A549 (cell line): ENCODE data around the gene PITPNM1. TPM values are rescaled to one million over a fixed set of nuclear protein-coding genes. Genes with fewer than 3 reads are reported as not detected.

Experiments
- ATAC-seq, 2 experiments: fragments of 200-7000 bp in 1 of 2; fragments of >200 bp in 1 of 2; cut with Nextera tagmentation in 1 of 2; cut with Tn5 transposase in 1 of 2; 3 replicates each; pipeline versions ENCODE4 v1.8.0 to v1.9.1; 2018 to 2020; ENCODE audit warnings: mild to moderate bottlenecking in 1 of 2, moderate library complexity in 1 of 2
- CTCF ChIA-PET: fragments of 300-600 bp; sonication (Branson Sonifier 250); formaldehyde crosslinking; extraction: SDS; loops from one replicate; lab custom pipeline; 2021; ENCODE audit warnings: antibody characterized with exemption, inconsistent platforms; lab: Yijun Ruan, JAX
- POLR2A ChIA-PET: fragments of 350-600 bp; formaldehyde crosslinking; extraction: SDS; loops from one replicate; lab custom pipeline; 2021; ENCODE audit warnings: antibody characterized with exemption, inconsistent platforms; lab: Yijun Ruan, JAX
- DNase-seq, 2 experiments: peaks; one replicate each; pipeline versions ENCODE4 v3.0.0 to v3.0.0-alpha.2; 2011 to 2016; ENCODE audit warnings: low read depth in 1 of 2, low spot score in 1 of 2
- FAIRE-seq: peaks from 2 replicates; lab custom pipeline; 2011; peaks lifted over from hg19 to GRCh38; lab: Jason Lieb, UNC
- H3K27ac ChIP-seq, 2 experiments: fragments of >200 bp; sonication (Bioruptor Twin); formaldehyde crosslinking; 3 replicates each; pipeline ENCODE4 v1.5.1; 2016 to 2017
- H3K4me1 ChIP-seq: fragments of >200 bp; sonication (Bioruptor Twin); formaldehyde crosslinking; 3 replicates; pipeline ENCODE4 v1.6.1; 2016
- H3K4me2 ChIP-seq: fragments of >200 bp; sonication (Bioruptor Twin); formaldehyde crosslinking; 3 replicates; pipeline ENCODE4 v1.6.1; 2016
- H3K4me3 ChIP-seq: fragments of >200 bp; sonication (Bioruptor Twin); formaldehyde crosslinking; 3 replicates; pipeline ENCODE4 v1.5.1; 2016
- H3K9me3 ChIP-seq: fragments of >200 bp; sonication (Bioruptor Twin); formaldehyde crosslinking; 3 replicates; pipeline ENCODE4 v1.6.1; 2016
- FOXS1 ChIP-seq: fragments of 250-450 bp; sonication (Bioruptor Pico); IDR thresholded peaks from 2 replicates; pipeline ENCODE4 v1.5.0; 2020; ENCODE audit warnings: mild to moderate bottlenecking, moderate library complexity
- HEYL ChIP-seq: fragments of 250-450 bp; sonication (Bioruptor Pico); IDR thresholded peaks from 2 replicates; pipeline ENCODE4 v1.8.0; 2021; ENCODE audit warnings: mild to moderate bottlenecking, moderate library complexity
- HOXB13 ChIP-seq: fragments of 250-450 bp; sonication (Bioruptor Pico); IDR thresholded peaks from 2 replicates; pipeline ENCODE4 v1.5.0; 2020; ENCODE audit warnings: low read depth, mild to moderate bottlenecking, moderate library complexity
- JUN ChIP-seq, 2 experiments: fragments of >200 bp; sonication (Bioruptor Twin); formaldehyde crosslinking; IDR thresholded peaks; 2 replicates in 1 of 2; 3 replicates in 1 of 2; pipeline ENCODE4 v1.6.1; 2016 to 2017
- KDM5A ChIP-seq: fragments of 200-600 bp; sonication (generic); IDR thresholded peaks from 2 replicates; pipeline ENCODE4 v1.6.1; 2016; ENCODE audit warnings: antibody characterized with exemption, mild to moderate bottlenecking
- NFE2L2 ChIP-seq: fragments of 150-350 bp; conservative IDR thresholded peaks from 2 replicates; pipeline ENCODE4 v1.6.1; 2014; ENCODE audit warnings: low read length
- POLR2A ChIP-seq: IDR thresholded peaks from 2 replicates; pipeline ENCODE4 v1.6.1; 2012; ENCODE audit warnings: mild to moderate bottlenecking, low read length
- POLR2AphosphoS2 ChIP-seq: conservative IDR thresholded peaks from 2 replicates; pipeline ENCODE4 v1.6.1; 2012; ENCODE audit warnings: low read length, improper control_type of control experiment, inconsistent platforms
- RAD21 ChIP-seq, 2 experiments: fragments of >200 bp in 1 of 2; sonication (Bioruptor Twin) in 1 of 2; formaldehyde crosslinking in 1 of 2; IDR thresholded peaks in 1 of 2; conservative IDR thresholded peaks in 1 of 2; 2 replicates in 1 of 2; 3 replicates in 1 of 2; pipeline ENCODE4 v1.6.1; 2012 to 2018; ENCODE audit warnings: inconsistent platforms in 1 of 2
- SMC3 ChIP-seq: fragments of >200 bp; sonication (Bioruptor Twin); formaldehyde crosslinking; IDR thresholded peaks from 3 replicates; pipeline ENCODE4 v1.6.1; 2018; ENCODE audit warnings: inconsistent platforms
- SREBF2 ChIP-seq: fragments of 450-650 bp; IDR thresholded peaks from 2 replicates; pipeline ENCODE4 v1.6.1; 2014; ENCODE audit warnings: mild to moderate bottlenecking, moderate library complexity
- TP53 ChIP-seq: fragments of 250-450 bp; sonication (Bioruptor Pico); IDR thresholded peaks from 2 replicates; pipeline ENCODE4 v1.5.0; 2021; ENCODE audit warnings: mild to moderate bottlenecking, moderate library complexity
- ZFP36 ChIP-seq: fragments of 450-650 bp; IDR thresholded peaks from 2 replicates; pipeline ENCODE4 v1.6.1; 2014; ENCODE audit warnings: borderline replicate concordance; ENCODE audit not compliant: partially characterized antibody
- WGBS: methylation state at CpG from one replicate; pipeline ENCODE4 v1.1.6; 2017; ENCODE audit errors: missing lambda C conversion rate; 5-methylcytosine and 5-hydroxymethylcytosine counted together
- polyA plus RNA-seq, 4 experiments: library from polyadenylated mRNA; depleted of rRNA in 3 of 4; stranded (reverse); fragments of >200 nt; fragmentation: RNase III in 1 of 4; extraction: RNeasy Plus Mini Kit Qiagen cat#74134 plus additional on column Dnase treatment in 1 of 4; gene quantifications; 2 replicates in 3 of 4; 3 replicates in 1 of 4; pipeline ENCODE4 v1.2.3, GENCODE V29; 2011 to 2017
- TF ChIP-seq, protein P1 (sequence below): fragments of 150-350 bp; IDR thresholded peaks from 2 replicates; pipeline ENCODE4 v1.6.1; 2014; ENCODE audit warnings: low read depth, mild to moderate bottlenecking, low read length
- TF ChIP-seq, protein P2 (sequence below): fragments of 250-450 bp; sonication (Bioruptor Pico); IDR thresholded peaks from 2 replicates; pipeline ENCODE4 v1.5.0; 2020; ENCODE audit warnings: low read depth, mild to moderate bottlenecking, moderate library complexity
- TF ChIP-seq, protein P3 (sequence below): IDR thresholded peaks from 2 replicates; pipeline ENCODE4 v1.6.1; 2012
- TF ChIP-seq, protein P4 (sequence below): fragments of 250-450 bp; sonication (Bioruptor Pico); IDR thresholded peaks from 2 replicates; pipeline ENCODE4 v1.5.0; 2021; ENCODE audit warnings: mild to moderate bottlenecking, moderate library complexity, borderline replicate concordance
- TF ChIP-seq, protein P5 (sequence below): fragments of 200-600 bp; sonication (generic); IDR thresholded peaks from 2 replicates; pipeline ENCODE4 v1.6.1; 2016; ENCODE audit warnings: antibody characterized with exemption, mild to moderate bottlenecking, moderate library complexity

The PITPNM1 gene
- polyA plus RNA-seq, 2 of the 4 experiments (the other 2 are of a cell fraction), result 14.2 to 42.0 TPM

DNA sequence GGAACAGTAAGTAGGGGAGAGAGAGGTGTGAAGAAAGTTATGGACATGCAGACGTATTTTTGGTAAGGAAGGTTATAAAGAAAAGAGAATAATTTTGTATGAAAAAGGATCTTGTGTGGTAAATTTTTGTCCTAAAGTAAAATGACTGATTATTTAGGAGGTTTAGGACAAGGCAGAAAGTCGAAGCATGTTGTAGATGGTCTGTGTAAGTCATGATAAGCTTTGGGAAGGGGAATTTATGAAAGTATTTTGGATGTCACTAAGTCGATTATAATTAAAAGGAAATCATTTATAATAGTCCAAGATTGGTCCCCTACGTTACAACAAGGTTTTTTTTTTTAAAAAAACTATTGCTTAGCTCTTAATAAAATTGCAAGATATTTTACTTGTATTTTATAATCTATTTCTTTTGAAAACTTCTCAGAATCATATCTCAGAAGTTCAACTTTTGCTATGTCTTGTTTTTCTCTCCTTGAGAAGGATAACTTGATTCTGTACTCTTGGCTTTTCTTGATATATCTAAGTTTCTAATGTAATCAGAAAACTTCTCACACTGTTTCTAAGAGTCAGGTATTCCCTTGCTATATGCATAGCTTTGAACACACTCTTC, 29.0 kb upstream of the PITPNM1 start:
- POLR2A ChIA-PET, result no interaction called here
- TF ChIP-seq NFE2L2, result no peak
- TF ChIP-seq ZFP36, result peak; percentile 98
- Histone ChIP-seq H3K27ac (no peak overlapping the region), H3K4me2 (no peak overlapping the region), H3K9me3 (peaks cover 44% of the 10 kb centered on the region), H3K4me3 (no peak overlapping the region), H3K4me1 (no peaks in the 10 kb centered on the region)
- ATAC-seq (no peak), DNase-seq (peak in 1 of 2 experiments; percentile 52), FAIRE-seq (no peak)
- CTCF ChIA-PET, result interaction anchor here (0.9 kb wide), 1 partner anchor 11 kb away, joined by 5 read pairs; no protein-coding TSS in a partner anchor
- 1% methylated on average over 4 of the region's 4 CpGs for WGBS

DNA sequence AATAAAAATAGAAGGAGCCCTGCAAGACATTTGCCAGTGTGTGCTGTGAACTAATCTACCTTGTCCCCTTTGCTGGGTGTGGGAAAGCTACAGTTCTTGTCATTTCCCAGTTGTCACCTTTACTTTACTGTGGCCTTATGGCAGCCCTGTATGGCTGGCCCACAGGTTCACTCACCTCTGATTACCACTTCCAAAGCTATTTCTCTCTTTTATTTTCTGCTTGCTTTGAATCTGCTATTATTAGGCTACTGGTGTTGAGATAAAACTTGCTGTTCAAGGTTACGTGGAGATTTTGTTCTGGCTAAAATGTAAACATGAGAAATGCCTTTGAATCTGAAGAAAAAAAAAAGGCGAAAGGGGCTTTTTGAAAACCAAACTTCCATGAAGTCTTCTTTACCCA, 27.7 kb upstream of the PITPNM1 start:
- Histone ChIP-seq H3K4me2 (no peak overlapping the region), H3K4me3 (no peak overlapping the region), H3K4me1 (no peaks in the 10 kb centered on the region), H3K9me3 (peaks cover 44% of the 10 kb centered on the region), H3K27ac (no peak overlapping the region)
- ChIA-PET CTCF (no interaction called here), POLR2A (no interaction called here)
- ATAC-seq (no peak), DNase-seq (no peak)
- 63% methylated on average over 2 of the region's 2 CpGs for WGBS
- TF ChIP-seq HEYL (CRISPR knock-in tag), result no peak
- no peak for TF ChIP-seq POLR2A
- TF ChIP-seq POLR2AphosphoS2, result no peak
- TF ChIP-seq SREBF2, result no peak
- TF ChIP-seq, protein P1, sequence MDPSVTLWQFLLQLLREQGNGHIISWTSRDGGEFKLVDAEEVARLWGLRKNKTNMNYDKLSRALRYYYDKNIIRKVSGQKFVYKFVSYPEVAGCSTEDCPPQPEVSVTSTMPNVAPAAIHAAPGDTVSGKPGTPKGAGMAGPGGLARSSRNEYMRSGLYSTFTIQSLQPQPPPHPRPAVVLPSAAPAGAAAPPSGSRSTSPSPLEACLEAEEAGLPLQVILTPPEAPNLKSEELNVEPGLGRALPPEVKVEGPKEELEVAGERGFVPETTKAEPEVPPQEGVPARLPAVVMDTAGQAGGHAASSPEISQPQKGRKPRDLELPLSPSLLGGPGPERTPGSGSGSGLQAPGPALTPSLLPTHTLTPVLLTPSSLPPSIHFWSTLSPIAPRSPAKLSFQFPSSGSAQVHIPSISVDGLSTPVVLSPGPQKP, result no peak
- TF ChIP-seq, protein P2, sequence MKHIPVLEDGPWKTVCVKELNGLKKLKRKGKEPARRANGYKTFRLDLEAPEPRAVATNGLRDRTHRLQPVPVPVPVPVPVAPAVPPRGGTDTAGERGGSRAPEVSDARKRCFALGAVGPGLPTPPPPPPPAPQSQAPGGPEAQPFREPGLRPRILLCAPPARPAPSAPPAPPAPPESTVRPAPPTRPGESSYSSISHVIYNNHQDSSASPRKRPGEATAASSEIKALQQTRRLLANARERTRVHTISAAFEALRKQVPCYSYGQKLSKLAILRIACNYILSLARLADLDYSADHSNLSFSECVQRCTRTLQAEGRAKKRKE (CRISPR knock-in tag), result no peak
- TF ChIP-seq, protein P3, sequence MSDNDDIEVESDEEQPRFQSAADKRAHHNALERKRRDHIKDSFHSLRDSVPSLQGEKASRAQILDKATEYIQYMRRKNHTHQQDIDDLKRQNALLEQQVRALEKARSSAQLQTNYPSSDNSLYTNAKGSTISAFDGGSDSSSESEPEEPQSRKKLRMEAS, result no peak
- TF ChIP-seq KDM5A, result no peak
- no peak for TF ChIP-seq HOXB13 (CRISPR knock-in tag)
- TF ChIP-seq RAD21 (conservative IDR thresholded peaks at IDR 0.05 in 1 of 2, IDR thresholded peaks at IDR 0.05 in 1 of 2), result no peak
- TF ChIP-seq FOXS1 (CRISPR knock-in tag), result no peak
- TF ChIP-seq TP53 (CRISPR knock-in tag), result no peak
- TF ChIP-seq, all 56 proteins: peak for 0
- FAIRE-seq, result no peak

DNA sequence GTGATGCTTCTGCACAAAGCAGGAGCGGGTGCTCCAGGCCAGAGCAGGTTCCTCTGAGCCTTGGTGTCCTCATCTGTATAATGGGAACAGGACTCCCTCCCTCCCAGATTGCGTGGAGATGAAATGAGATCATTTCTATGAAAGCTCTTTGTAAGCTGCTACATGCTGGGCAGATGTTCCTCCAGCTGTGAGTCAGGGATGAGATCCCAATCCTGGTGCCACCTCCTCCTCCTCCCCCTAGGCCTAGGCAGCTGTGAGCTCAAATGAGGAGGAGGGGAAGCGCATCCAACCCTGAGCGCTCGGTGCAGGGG, 25.1 kb upstream of the PITPNM1 start:
- TF ChIP-seq, protein P4, sequence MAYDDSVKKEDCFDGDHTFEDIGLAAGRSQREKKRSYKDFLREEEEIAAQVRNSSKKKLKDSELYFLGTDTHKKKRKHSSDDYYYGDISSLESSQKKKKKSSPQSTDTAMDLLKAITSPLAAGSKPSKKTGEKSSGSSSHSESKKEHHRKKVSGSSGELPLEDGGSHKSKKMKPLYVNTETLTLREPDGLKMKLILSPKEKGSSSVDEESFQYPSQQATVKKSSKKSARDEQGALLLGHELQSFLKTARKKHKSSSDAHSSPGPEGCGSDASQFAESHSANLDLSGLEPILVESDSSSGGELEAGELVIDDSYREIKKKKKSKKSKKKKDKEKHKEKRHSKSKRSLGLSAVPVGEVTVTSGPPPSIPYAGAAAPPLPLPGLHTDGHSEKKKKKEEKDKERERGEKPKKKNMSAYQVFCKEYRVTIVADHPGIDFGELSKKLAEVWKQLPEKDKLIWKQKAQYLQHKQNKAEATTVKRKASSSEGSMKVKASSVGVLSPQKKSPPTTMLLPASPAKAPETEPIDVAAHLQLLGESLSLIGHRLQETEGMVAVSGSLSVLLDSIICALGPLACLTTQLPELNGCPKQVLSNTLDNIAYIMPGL (CRISPR knock-in tag), result no peak
- no peak for TF ChIP-seq SMC3
- TF ChIP-seq, protein P2 (CRISPR knock-in tag), result no peak
- TF ChIP-seq, protein P5, sequence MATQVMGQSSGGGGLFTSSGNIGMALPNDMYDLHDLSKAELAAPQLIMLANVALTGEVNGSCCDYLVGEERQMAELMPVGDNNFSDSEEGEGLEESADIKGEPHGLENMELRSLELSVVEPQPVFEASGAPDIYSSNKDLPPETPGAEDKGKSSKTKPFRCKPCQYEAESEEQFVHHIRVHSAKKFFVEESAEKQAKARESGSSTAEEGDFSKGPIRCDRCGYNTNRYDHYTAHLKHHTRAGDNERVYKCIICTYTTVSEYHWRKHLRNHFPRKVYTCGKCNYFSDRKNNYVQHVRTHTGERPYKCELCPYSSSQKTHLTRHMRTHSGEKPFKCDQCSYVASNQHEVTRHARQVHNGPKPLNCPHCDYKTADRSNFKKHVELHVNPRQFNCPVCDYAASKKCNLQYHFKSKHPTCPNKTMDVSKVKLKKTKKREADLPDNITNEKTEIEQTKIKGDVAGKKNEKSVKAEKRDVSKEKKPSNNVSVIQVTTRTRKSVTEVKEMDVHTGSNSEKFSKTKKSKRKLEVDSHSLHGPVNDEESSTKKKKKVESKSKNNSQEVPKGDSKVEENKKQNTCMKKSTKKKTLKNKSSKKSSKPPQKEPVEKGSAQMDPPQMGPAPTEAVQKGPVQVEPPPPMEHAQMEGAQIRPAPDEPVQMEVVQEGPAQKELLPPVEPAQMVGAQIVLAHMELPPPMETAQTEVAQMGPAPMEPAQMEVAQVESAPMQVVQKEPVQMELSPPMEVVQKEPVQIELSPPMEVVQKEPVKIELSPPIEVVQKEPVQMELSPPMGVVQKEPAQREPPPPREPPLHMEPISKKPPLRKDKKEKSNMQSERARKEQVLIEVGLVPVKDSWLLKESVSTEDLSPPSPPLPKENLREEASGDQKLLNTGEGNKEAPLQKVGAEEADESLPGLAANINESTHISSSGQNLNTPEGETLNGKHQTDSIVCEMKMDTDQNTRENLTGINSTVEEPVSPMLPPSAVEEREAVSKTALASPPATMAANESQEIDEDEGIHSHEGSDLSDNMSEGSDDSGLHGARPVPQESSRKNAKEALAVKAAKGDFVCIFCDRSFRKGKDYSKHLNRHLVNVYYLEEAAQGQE, result no peak
- TF ChIP-seq JUN (IDR thresholded peaks at IDR 0.05), result no peak
- Histone ChIP-seq H3K27ac (no peak overlapping the region), H3K4me3 (no peak overlapping the region), H3K9me3 (peaks cover 32% of the 10 kb centered on the region), H3K4me1 (no peaks in the 10 kb centered on the region), H3K4me2 (no peak overlapping the region)
- no peak for FAIRE-seq
- 83% methylated on average over 5 of the region's 5 CpGs for WGBS
- no peak for DNase-seq
- POLR2A ChIA-PET, result interaction anchor here (0.6 kb wide), 1 partner anchor 20 kb away, joined by 3 read pairs; no protein-coding TSS in a partner anchor
- ATAC-seq, result no peak
- CTCF ChIA-PET, result interaction anchor here (0.9 to 1.2 kb wide), 5 partner anchors 9 to 53 kb away, joined by 3 to 6 read pairs (median 3); partner anchors contain the start of gene GSTP1
